ENCODE data around the gene SLC7A14. TPM values are rescaled to one million over a fixed set of nuclear protein-coding genes. Genes with fewer than 3 reads are reported as not detected.
"Not testable (repeated sequence)": the region's sequence is repeated elsewhere in the genome, so short reads cannot be mapped to it uniquely, and the experiment has no call there.

Gene SLC7A14
- polyA plus RNA-seq, 2 donors = not detected

DNA sequence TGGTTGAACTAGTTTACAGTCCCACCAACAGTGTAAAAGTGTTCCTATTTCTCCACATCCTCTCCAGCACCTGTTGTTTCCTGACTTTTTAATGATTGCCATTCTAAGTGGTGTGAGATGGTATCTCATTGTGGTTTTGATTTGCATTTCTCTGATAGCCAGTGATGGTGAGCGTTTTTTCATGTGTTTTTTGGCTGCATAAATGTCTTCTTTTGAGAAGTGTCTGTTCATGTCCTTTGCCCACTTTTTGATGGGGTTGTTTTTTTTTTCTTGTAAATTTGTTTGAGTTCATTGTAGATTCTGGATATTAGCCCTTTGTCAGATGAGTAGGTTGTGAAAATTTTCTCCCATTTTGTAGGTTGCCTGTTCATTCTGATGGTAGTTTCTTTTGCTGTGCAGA, 18.3 kb downstream of the SLC7A14 start:
- 50 to 60% methylated on average over 1 of the region's 1 CpG for WGBS, 2 donors

DNA sequence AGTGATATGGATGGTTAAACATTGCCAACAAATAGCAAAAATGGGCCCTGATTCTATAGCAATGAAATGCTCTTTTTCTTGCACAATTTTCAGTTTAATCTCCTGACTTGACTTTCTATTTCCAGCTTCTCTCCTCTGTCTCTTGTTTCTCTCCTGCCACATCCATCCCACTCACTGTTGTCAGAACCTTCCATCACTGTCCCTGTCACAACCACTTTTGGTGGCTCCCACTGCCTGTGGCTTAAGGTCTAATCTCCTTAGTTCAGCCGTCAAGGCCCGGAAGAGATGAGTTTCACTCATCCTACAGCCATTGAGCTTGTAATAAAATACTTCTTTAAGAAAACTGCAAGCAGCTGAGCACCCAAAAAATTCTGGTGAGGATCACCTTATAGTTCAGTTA, 19.5 kb downstream of the SLC7A14 start:
- no peaks in the 10 kb centered on the region for H3K9me3 ChIP-seq (ENCODE audit: control insufficient read depth in 2 of 2, insufficient read depth in 1 of 2, low read depth in 1 of 2, low read length in 1 of 2)
- H3K27ac ChIP-seq (ENCODE audit: low read depth in 2 of 2, low read length in 1 of 2) = no peak overlapping the region
- WGBS, 2 donors = 92 to 93% methylated on average over 2 of the region's 2 CpGs
- H3K27me3 ChIP-seq (ENCODE audit: control insufficient read depth in 1 of 2, insufficient read depth in 2 of 2, low read length in 2 of 2) = no peaks in the 10 kb centered on the region
- H3K4me3 ChIP-seq (ENCODE audit: low read depth in 1 of 2, low read length in 2 of 2) = no peak overlapping the region
- no peaks in the 10 kb centered on the region for H3K4me1 ChIP-seq (ENCODE audit: control insufficient read depth in 2 of 2, insufficient read depth in 2 of 2, low read length in 1 of 2)
- H3K36me3 ChIP-seq (ENCODE audit: control insufficient read depth in 2 of 2, insufficient read depth in 2 of 2, low read length in 1 of 2) = no peaks in the 10 kb centered on the region

More for the DNA sequence above, 18.3 kb downstream of the SLC7A14 start:
- H3K27me3 ChIP-seq (ENCODE audit: control insufficient read depth in 1 of 2, insufficient read depth in 2 of 2, low read length in 2 of 2); H3K4me3 ChIP-seq (ENCODE audit: low read depth in 1 of 2, low read length in 2 of 2); H3K36me3 ChIP-seq (ENCODE audit: control insufficient read depth in 2 of 2, insufficient read depth in 2 of 2, low read length in 1 of 2); H3K4me1 ChIP-seq (ENCODE audit: control insufficient read depth in 2 of 2, insufficient read depth in 2 of 2, low read length in 1 of 2); H3K27ac ChIP-seq (ENCODE audit: low read depth in 2 of 2, low read length in 1 of 2); H3K9me3 ChIP-seq (ENCODE audit: control insufficient read depth in 2 of 2, insufficient read depth in 1 of 2, low read depth in 1 of 2, low read length in 1 of 2): not testable (repeated sequence)

DNA sequence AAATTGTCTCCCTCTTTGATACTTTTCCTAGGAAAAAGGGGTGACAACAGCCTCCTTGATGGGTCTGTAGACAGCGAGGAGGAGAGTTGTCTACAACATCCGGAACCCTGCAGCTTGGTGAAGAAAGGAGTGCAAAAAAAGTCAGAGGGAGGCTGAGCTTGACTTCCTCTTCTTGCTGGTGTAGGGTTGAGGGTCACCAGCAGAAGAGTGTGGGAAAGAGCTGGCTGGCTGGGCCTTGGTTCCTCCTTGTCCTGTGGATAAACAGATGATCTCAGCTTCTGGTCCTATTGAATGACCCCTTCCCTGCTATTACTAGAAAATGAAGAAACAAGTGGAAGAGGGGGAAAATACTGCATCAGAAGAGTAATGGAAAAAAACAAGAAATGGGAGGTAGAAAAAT, 20.4 kb downstream of the SLC7A14 start:
- H3K4me1 ChIP-seq (ENCODE audit: control insufficient read depth in 2 of 2, insufficient read depth in 2 of 2, low read length in 1 of 2) = no peaks in the 10 kb centered on the region
- H3K4me3 ChIP-seq (ENCODE audit: low read depth in 1 of 2, low read length in 2 of 2) = no peak overlapping the region
- 91 to 94% methylated on average over 2 of the region's 2 CpGs for WGBS, 2 donors
- no peaks in the 10 kb centered on the region for H3K9me3 ChIP-seq (ENCODE audit: control insufficient read depth in 2 of 2, insufficient read depth in 1 of 2, low read depth in 1 of 2, low read length in 1 of 2)
- H3K27ac ChIP-seq (ENCODE audit: low read depth in 2 of 2, low read length in 1 of 2) = no peak overlapping the region
- no peaks in the 10 kb centered on the region for H3K36me3 ChIP-seq (ENCODE audit: control insufficient read depth in 2 of 2, insufficient read depth in 2 of 2, low read length in 1 of 2)
- H3K27me3 ChIP-seq (ENCODE audit: control insufficient read depth in 1 of 2, insufficient read depth in 2 of 2, low read length in 2 of 2) = no peaks in the 10 kb centered on the region

DNA sequence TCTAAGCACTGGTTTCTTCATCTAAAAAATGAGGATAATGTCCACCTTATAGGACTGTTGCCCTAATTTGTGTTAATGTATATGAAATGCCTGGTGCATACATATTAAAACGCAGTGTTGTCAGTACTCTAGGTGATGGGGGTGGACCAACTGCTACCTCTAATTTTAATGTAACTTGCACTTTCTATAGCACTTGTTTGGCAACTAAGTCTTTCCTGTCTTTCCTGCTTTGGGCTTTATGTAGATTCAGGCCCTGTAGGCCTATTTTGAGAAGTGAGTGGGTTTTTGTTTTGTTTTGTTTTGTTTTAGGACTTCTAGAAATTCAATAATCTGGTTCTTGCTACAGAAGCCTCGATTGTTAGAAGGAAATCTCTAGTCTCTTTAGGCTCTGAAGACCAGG, 21.2 kb downstream of the SLC7A14 start:
- H3K27me3 ChIP-seq (ENCODE audit: control insufficient read depth in 1 of 2, insufficient read depth in 2 of 2, low read length in 2 of 2) = no peaks in the 10 kb centered on the region
- no peaks in the 10 kb centered on the region for H3K36me3 ChIP-seq (ENCODE audit: control insufficient read depth in 2 of 2, insufficient read depth in 2 of 2, low read length in 1 of 2)
- H3K27ac ChIP-seq (ENCODE audit: low read depth in 2 of 2, low read length in 1 of 2) = no peak overlapping the region
- WGBS, 2 donors = 67 to 71% methylated on average over 2 of the region's 2 CpGs
- no peaks in the 10 kb centered on the region for H3K4me1 ChIP-seq (ENCODE audit: control insufficient read depth in 2 of 2, insufficient read depth in 2 of 2, low read length in 1 of 2)
- H3K9me3 ChIP-seq (ENCODE audit: control insufficient read depth in 2 of 2, insufficient read depth in 1 of 2, low read depth in 1 of 2, low read length in 1 of 2) = no peaks in the 10 kb centered on the region
- H3K4me3 ChIP-seq (ENCODE audit: low read depth in 1 of 2, low read length in 2 of 2) = no peak overlapping the region

DNA sequence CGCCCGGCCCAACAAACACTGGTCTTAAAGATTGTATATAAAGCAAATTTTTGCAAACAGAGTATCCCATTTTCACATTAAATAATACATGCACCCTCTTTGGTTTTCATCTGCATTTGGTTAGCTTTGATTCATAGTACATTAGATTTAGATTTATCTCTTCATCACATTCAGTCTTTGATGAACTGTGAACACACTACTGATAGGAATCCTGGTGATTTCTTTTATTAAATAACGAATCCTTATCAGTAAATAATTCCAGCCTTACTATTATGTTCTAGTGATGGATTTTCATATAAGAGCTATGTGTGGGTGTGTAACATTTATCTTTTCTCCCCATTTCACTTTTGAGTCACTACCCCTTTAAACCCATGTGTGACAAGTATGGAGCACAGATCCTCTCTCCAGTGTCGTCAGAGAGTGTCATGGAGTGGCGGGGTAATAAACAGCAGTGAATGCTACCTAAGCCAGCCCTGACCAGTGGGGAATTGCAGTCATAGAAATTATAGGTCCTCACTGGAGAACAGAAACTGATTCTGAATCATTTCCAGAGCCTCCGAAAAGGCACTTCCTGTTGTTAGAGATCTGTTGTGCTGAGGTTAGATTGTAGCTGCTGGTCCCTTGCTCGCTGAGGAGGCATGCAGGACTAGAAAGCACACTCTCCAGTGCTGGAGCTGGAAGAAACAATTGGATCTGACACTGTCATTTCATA, 22.0 kb downstream of the SLC7A14 start:
- no peaks in the 10 kb centered on the region for H3K4me1 ChIP-seq (ENCODE audit: control insufficient read depth in 2 of 2, insufficient read depth in 2 of 2, low read length in 1 of 2)
- no peaks in the 10 kb centered on the region for H3K27me3 ChIP-seq (ENCODE audit: control insufficient read depth in 1 of 2, insufficient read depth in 2 of 2, low read length in 2 of 2)
- no peaks in the 10 kb centered on the region for H3K36me3 ChIP-seq (ENCODE audit: control insufficient read depth in 2 of 2, insufficient read depth in 2 of 2, low read length in 1 of 2)
- H3K4me3 ChIP-seq (ENCODE audit: low read depth in 1 of 2, low read length in 2 of 2) = no peak overlapping the region
- H3K9me3 ChIP-seq (ENCODE audit: control insufficient read depth in 2 of 2, insufficient read depth in 1 of 2, low read depth in 1 of 2, low read length in 1 of 2) = no peaks in the 10 kb centered on the region
- H3K27ac ChIP-seq (ENCODE audit: low read depth in 2 of 2, low read length in 1 of 2) = no peak overlapping the region
- WGBS, 2 donors = 65 to 67% methylated on average over 7 of the region's 7 CpGs

DNA sequence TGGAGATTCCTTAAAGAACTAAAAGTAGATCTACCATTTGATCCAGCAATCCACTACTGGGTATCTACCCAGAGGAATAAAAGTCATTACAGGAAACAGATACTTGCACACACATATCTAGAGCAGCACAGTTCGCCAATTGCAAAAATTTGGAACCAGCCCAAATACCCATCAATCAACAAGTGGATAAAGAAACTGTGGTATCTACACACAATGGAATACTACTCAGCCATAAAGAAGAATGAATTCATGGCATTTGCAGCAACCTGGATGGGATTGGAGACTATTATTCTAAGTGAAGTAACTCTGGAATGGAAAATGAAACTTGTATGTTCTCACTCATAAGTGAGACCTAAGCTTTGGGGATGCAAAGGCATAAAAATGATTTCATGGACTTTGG, 23.8 kb downstream of the SLC7A14 start:
- WGBS, 2 donors = 66 to 78% methylated on average over 1 of the region's 1 CpG
- no peaks in the 10 kb centered on the region for H3K36me3 ChIP-seq (ENCODE audit: control insufficient read depth in 2 of 2, insufficient read depth in 2 of 2, low read length in 1 of 2)
- no peaks in the 10 kb centered on the region for H3K4me1 ChIP-seq (ENCODE audit: control insufficient read depth in 2 of 2, insufficient read depth in 2 of 2, low read length in 1 of 2)
- H3K27ac ChIP-seq (ENCODE audit: low read depth in 2 of 2, low read length in 1 of 2) = no peak overlapping the region
- H3K27me3 ChIP-seq (ENCODE audit: control insufficient read depth in 1 of 2, insufficient read depth in 2 of 2, low read length in 2 of 2) = no peaks in the 10 kb centered on the region
- H3K9me3 ChIP-seq (ENCODE audit: control insufficient read depth in 2 of 2, insufficient read depth in 1 of 2, low read depth in 1 of 2, low read length in 1 of 2) = no peaks in the 10 kb centered on the region
- H3K4me3 ChIP-seq (ENCODE audit: low read depth in 1 of 2, low read length in 2 of 2) = no peak overlapping the region

DNA sequence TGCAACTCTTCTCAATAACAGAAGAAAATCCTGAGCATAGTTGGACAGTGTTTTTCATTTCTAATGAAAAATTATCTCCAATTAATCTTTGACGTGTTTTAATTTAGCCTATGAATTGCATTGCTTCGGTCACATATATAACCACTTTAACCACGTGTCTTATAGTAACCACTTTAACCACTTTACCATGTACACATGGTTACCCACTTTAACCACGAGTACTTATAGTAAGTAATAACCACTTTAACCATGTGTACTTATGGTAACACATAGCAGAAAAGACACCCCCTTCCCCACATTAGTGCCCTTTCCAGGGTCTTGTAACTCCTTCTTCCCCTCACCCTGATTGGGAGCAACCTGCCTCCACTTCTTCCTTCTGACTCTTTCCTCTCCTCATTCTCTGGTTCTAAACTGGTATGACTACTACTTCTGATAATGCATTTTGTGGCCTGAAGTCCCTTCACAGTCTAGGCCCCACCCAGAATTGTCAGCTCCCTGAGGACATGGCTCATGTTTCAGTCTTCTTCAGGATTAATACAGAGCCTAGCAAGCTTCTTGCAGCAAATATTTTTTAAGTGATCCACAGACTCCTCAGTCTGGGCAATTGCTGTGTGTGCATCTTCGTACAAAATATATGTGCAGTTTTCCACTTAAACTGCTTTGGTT, 25.0 kb downstream of the SLC7A14 start:
- Histone ChIP-seq H3K4me3 (ENCODE audit: low read depth in 1 of 2, low read length in 2 of 2) (no peak overlapping the region), H3K36me3 (ENCODE audit: control insufficient read depth in 2 of 2, insufficient read depth in 2 of 2, low read length in 1 of 2) (no peaks in the 10 kb centered on the region), H3K27me3 (ENCODE audit: control insufficient read depth in 1 of 2, insufficient read depth in 2 of 2, low read length in 2 of 2) (no peaks in the 10 kb centered on the region), H3K9me3 (ENCODE audit: control insufficient read depth in 2 of 2, insufficient read depth in 1 of 2, low read depth in 1 of 2, low read length in 1 of 2) (no peaks in the 10 kb centered on the region), H3K4me1 (ENCODE audit: control insufficient read depth in 2 of 2, insufficient read depth in 2 of 2, low read length in 1 of 2) (no peaks in the 10 kb centered on the region), H3K27ac (ENCODE audit: low read depth in 2 of 2, low read length in 1 of 2) (no peak overlapping the region)
- WGBS, 2 donors = 79 to 82% methylated on average over 5 of the region's 5 CpGs

DNA sequence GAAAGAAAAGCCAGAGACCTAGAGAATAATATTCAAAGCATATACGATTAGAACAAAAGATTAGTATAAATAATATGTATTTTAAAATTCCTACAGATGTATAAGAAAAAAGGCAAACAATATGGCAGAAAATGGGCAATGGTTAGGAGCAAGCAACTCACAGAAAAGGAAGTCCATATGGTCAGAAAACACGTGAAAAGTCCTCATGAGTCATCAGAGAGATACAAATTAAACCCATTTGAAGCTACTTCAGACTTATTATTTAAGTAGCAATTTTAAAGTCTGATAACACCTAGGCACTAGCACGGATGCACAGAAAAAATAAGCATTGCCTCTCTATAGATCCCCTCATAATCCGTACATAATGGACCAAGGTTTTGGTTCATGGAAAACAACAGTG, 25.6 kb downstream of the SLC7A14 start:
- Histone ChIP-seq H3K4me3 (ENCODE audit: low read depth in 1 of 2, low read length in 2 of 2) (no peak overlapping the region), H3K36me3 (ENCODE audit: control insufficient read depth in 2 of 2, insufficient read depth in 2 of 2, low read length in 1 of 2) (no peaks in the 10 kb centered on the region), H3K27ac (ENCODE audit: low read depth in 2 of 2, low read length in 1 of 2) (no peak overlapping the region), H3K27me3 (ENCODE audit: control insufficient read depth in 1 of 2, insufficient read depth in 2 of 2, low read length in 2 of 2) (no peaks in the 10 kb centered on the region), H3K4me1 (ENCODE audit: control insufficient read depth in 2 of 2, insufficient read depth in 2 of 2, low read length in 1 of 2) (no peaks in the 10 kb centered on the region), H3K9me3 (ENCODE audit: control insufficient read depth in 2 of 2, insufficient read depth in 1 of 2, low read depth in 1 of 2, low read length in 1 of 2) (no peaks in the 10 kb centered on the region)
- WGBS, 2 donors = 73 to 74% methylated on average over 4 of the region's 4 CpGs

DNA sequence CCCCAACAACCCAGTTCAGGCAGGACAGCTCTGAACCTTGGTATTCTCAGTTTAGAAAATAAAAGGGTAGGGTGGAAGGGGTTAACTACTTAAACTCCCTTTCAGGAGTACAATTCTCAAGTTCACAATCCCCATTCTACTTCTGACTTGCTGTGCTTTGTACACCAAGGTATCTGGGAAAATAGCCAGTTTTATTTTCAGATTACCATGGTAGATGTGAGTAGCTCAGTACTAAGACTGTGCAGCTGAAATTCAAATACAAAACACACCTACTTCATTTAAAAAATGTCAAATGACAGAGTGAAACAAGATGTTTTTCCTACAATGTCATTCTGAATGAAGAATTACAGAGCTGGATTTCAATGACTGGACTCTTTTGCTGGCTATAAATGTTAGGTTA, 27.4 kb downstream of the SLC7A14 start:
- no peaks in the 10 kb centered on the region for H3K9me3 ChIP-seq (ENCODE audit: control insufficient read depth in 2 of 2, insufficient read depth in 1 of 2, low read depth in 1 of 2, low read length in 1 of 2)
- H3K4me1 ChIP-seq (ENCODE audit: control insufficient read depth in 2 of 2, insufficient read depth in 2 of 2, low read length in 1 of 2) = no peaks in the 10 kb centered on the region
- H3K4me3 ChIP-seq (ENCODE audit: low read depth in 1 of 2, low read length in 2 of 2) = no peak overlapping the region
- no peak overlapping the region for H3K27ac ChIP-seq (ENCODE audit: low read depth in 2 of 2, low read length in 1 of 2)
- H3K27me3 ChIP-seq (ENCODE audit: control insufficient read depth in 1 of 2, insufficient read depth in 2 of 2, low read length in 2 of 2) = no peaks in the 10 kb centered on the region
- H3K36me3 ChIP-seq (ENCODE audit: control insufficient read depth in 2 of 2, insufficient read depth in 2 of 2, low read length in 1 of 2) = no peaks in the 10 kb centered on the region

DNA sequence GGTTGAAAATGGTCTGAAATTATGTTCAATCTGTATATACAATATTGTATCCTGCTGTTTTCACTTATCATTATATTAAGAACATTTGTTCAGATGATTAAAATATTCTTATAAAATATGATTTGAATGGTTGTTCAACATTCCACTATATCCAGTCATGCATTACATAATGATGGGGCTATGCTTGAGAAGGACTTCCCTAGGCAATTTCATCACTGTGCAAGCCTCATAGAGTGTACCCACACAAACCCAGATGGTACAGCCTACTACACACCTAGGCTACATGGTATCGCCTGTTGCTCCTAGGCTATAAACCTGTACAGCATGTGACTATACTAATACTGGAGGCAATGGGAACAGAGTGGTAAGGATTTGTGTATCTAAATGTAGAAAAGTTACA, 30.5 kb downstream of the SLC7A14 start:
- H3K4me3 ChIP-seq (ENCODE audit: low read depth in 1 of 2, low read length in 2 of 2) = no peak overlapping the region
- 88 to 98% methylated on average over 1 of the region's 1 CpG for WGBS, 2 donors
- no peaks in the 10 kb centered on the region for H3K27me3 ChIP-seq (ENCODE audit: control insufficient read depth in 1 of 2, insufficient read depth in 2 of 2, low read length in 2 of 2)
- H3K4me1 ChIP-seq (ENCODE audit: control insufficient read depth in 2 of 2, insufficient read depth in 2 of 2, low read length in 1 of 2) = no peaks in the 10 kb centered on the region
- no peak overlapping the region for H3K27ac ChIP-seq (ENCODE audit: low read depth in 2 of 2, low read length in 1 of 2)
- no peaks in the 10 kb centered on the region for H3K9me3 ChIP-seq (ENCODE audit: control insufficient read depth in 2 of 2, insufficient read depth in 1 of 2, low read depth in 1 of 2, low read length in 1 of 2)
- H3K36me3 ChIP-seq (ENCODE audit: control insufficient read depth in 2 of 2, insufficient read depth in 2 of 2, low read length in 1 of 2) = no peaks in the 10 kb centered on the region
